Uterus (tissue), 4 donors: ENCODE data around the gene GLIS1. TPM values are rescaled to one million over a fixed set of nuclear protein-coding genes. Genes with fewer than 3 reads are reported as not detected.

ENCODE experiments used
- DNase-seq, 2 donors: peaks; one replicate each; pipeline ENCODE4 v3.0.0-alpha.2; 2019 to 2020
- H3K27ac ChIP-seq, 2 donors: fragments of 200-600 bp; sonication (generic); 1 replicate in 1 of 2; 2 replicates in 1 of 2; pipeline ENCODE4 v1.5.1; 2016 to 2018
- H3K27me3 ChIP-seq, 2 donors: fragments of 200-600 bp; sonication (generic); one replicate each; pipeline ENCODE4 v1.5.1; 2018 to 2019; ENCODE audit warnings: control low read depth in 1 of 2
- H3K36me3 ChIP-seq, 2 donors: fragments of 200-600 bp; sonication (generic); one replicate each; pipeline ENCODE4 v1.5.1; 2019; ENCODE audit warnings: control low read depth in 1 of 2
- H3K4me1 ChIP-seq, 2 donors: fragments of 200-600 bp; sonication (generic); one replicate each; pipeline ENCODE4 v1.5.1; 2018 to 2019; ENCODE audit warnings: control low read depth in 1 of 2
- H3K4me3 ChIP-seq, 2 donors: fragments of 200-600 bp; sonication (generic); 1 replicate in 1 of 2; 2 replicates in 1 of 2; pipeline ENCODE4 v1.5.1; 2018 to 2019; ENCODE audit warnings: mild to moderate bottlenecking in 1 of 2
- H3K9me3 ChIP-seq, 2 donors: fragments of 200-600 bp; sonication (generic); one replicate each; pipeline ENCODE4 v1.5.1; 2019; ENCODE audit warnings: control low read depth in 1 of 2
- POLR2A ChIP-seq, 2 donors: fragments of 450-650 bp; IDR thresholded peaks; one replicate each; pipeline ENCODE4 v1.6.1; 2016; ENCODE audit warnings: antibody characterized with exemption in 2 of 2, mild to moderate bottlenecking in 1 of 2, moderate library complexity in 1 of 2
- intact Hi-C: fragments of 100-400 bp; cut with DNase I; formaldehyde crosslinking; loops from one replicate; pipeline ENCODE4 v1.15.1; 2023; ENCODE audit warnings: low total_unique reads
- total RNA-seq, 4 donors: library from RNA; depleted of rRNA in 3 of 4; stranded (reverse); fragments of >200 nt in 3 of 4; gene quantifications; one replicate each; pipeline versions ENCODE4 v1.1.0 to v1.2.4, GENCODE V29; 2014 to 2023
- TF ChIP-seq, protein P1 (sequence below), 4 experiments: fragments of 200-600 bp in 2 of 4; fragments of 450-650 bp in 2 of 4; sonication (generic) in 2 of 4; IDR thresholded peaks; one replicate each; pipeline ENCODE4 v1.5.1; 2016 to 2019; ENCODE audit warnings: antibody characterized with exemption in 4 of 4, mild to moderate bottlenecking in 2 of 4, moderate library complexity in 1 of 4
- donor health status: DM: yes; HTN: yes; CAD: no.

The GLIS1 gene
- total RNA-seq, 4 donors from 2014 or later, result 0.21 to 1.0 TPM; not detected in 2

DNA sequence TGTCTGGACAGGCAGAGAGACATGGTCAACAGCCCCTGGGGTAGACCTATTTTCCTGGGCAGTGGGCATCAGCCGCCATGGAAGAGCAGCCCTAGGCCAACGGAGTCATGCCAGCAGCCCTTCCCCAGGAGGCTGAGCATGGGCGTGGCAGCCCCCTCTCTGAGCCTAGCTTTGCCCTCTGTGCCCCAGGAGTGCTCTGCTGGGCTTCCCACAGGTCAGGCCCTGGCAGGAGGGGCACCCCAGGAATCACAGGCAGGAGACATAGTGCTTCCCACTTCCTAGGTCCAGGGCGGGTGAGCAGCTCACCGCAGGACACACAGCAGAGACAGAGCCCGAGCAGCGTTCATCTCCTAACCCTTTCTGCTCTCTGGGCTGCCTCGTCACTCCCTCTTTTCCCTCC lies 132.8 kb downstream of the GLIS1 start:
- Histone ChIP-seq H3K4me3 (no peak overlapping the region), H3K9me3 (peaks cover 0 to 10% of the 10 kb centered on the region in 2 donors), H3K4me1 (no peaks in the 10 kb centered on the region), H3K27ac (no peak overlapping the region), H3K36me3 (no peaks in the 10 kb centered on the region), H3K27me3 (no peaks in the 10 kb centered on the region)
- intact Hi-C loops, result no loop called here
- no peak for TF ChIP-seq POLR2A (IDR thresholded peaks at IDR 0.05)
- DNase-seq, result no peak

DNA sequence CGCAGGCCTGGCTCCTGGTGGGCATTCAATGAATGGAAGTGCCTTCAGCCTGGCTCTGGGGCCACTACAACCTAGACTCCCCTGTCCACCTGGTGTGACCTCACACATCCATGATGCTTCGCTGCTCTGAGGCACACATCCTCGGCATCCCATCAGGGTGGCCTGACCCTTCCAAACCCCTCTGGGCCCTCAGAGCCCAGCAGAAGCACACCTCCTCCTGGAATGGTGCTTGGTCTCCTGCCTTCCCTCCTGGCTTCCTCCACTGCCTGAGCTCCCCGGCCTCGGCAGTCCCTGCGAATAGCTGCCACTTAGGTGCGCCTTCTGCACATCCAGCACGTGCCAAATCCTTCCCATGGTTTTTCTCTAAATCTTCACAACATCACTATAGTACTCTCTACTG lies 133.8 kb downstream of the GLIS1 start:
- TF ChIP-seq, protein P1, sequence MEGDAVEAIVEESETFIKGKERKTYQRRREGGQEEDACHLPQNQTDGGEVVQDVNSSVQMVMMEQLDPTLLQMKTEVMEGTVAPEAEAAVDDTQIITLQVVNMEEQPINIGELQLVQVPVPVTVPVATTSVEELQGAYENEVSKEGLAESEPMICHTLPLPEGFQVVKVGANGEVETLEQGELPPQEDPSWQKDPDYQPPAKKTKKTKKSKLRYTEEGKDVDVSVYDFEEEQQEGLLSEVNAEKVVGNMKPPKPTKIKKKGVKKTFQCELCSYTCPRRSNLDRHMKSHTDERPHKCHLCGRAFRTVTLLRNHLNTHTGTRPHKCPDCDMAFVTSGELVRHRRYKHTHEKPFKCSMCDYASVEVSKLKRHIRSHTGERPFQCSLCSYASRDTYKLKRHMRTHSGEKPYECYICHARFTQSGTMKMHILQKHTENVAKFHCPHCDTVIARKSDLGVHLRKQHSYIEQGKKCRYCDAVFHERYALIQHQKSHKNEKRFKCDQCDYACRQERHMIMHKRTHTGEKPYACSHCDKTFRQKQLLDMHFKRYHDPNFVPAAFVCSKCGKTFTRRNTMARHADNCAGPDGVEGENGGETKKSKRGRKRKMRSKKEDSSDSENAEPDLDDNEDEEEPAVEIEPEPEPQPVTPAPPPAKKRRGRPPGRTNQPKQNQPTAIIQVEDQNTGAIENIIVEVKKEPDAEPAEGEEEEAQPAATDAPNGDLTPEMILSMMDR (IDR thresholded peaks at IDR 0.05), result no peak
- TF ChIP-seq POLR2A (IDR thresholded peaks at IDR 0.05), result no peak
- no peak for DNase-seq
- no peaks in the 10 kb centered on the region for H3K36me3 ChIP-seq
- H3K27ac ChIP-seq, result no peak overlapping the region
- intact Hi-C loops, result no loop called here
- no peaks in the 10 kb centered on the region for H3K27me3 ChIP-seq
- peaks cover 0 to under 1% of the 10 kb centered on the region in 2 donors for H3K9me3 ChIP-seq
- no peaks in the 10 kb centered on the region for H3K4me1 ChIP-seq
- no peak overlapping the region for H3K4me3 ChIP-seq

DNA sequence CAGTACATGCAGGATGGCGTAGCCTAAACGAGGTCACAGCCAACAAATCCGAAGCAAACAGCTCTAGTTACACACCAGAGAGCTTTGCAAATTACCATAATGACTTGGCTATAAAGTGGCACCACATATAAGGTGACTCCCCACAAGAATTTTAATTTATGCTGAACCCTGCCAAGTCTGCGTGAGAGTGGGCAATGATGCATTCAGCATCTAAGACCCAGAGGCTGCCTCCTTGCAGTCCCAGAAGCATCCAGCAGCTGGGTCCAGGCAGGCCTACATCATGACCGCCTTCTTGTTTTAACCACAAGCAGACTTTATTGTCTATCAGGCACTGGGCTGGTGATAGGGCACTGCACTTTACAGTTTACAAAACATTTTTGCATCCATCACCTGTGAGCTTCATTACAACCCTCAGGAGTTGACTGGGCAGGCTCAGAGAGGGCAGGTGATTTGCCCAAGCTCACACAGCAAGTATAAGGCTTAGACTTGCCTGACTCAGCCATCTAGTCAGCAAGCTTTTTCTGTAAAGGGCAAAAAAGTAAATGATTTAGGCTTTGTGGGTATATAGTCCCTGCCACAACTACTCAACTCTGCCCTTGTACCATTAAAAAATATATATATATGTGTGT lies 134.6 kb downstream of the GLIS1 start:
- H3K27ac ChIP-seq, result no peak overlapping the region
- TF ChIP-seq, protein P1 (IDR thresholded peaks at IDR 0.05), result no peak
- TF ChIP-seq POLR2A (IDR thresholded peaks at IDR 0.05), result no peak
- H3K9me3 ChIP-seq, result no peaks in the 10 kb centered on the region
- no peak overlapping the region for H3K4me3 ChIP-seq
- H3K36me3 ChIP-seq, result no peaks in the 10 kb centered on the region
- H3K27me3 ChIP-seq, result no peaks in the 10 kb centered on the region
- H3K4me1 ChIP-seq, result no peaks in the 10 kb centered on the region
- no peak for DNase-seq
- intact Hi-C loops, result no loop called here

DNA sequence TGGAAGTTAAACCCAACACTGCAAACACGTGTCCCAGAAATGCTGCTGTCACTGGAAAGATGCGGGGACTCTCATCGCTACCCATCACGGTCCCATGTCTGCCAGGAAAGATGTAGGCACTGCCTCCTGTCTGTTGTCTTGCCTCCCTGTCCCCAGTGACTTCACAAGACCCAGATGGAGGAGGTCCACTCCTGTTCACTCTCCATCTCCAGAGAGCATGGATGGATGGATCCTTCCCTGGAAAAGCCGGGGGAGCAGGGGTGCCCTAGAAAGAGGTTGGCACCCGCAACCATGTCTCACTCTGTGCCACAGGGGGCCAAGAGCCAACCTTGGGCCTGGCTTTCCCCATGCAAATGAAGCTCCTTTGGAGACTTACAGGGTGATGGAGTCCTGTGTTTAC lies 135.5 kb downstream of the GLIS1 start:
- no peak for DNase-seq
- Histone ChIP-seq H3K27ac (no peak overlapping the region), H3K27me3 (no peaks in the 10 kb centered on the region), H3K9me3 (no peaks in the 10 kb centered on the region), H3K36me3 (no peaks in the 10 kb centered on the region), H3K4me3 (no peak overlapping the region), H3K4me1 (no peaks in the 10 kb centered on the region)
- TF ChIP-seq, protein P1 (IDR thresholded peaks at IDR 0.05), result no peak
- TF ChIP-seq POLR2A (IDR thresholded peaks at IDR 0.05), result no peak
- intact Hi-C loops, result no loop called here

DNA sequence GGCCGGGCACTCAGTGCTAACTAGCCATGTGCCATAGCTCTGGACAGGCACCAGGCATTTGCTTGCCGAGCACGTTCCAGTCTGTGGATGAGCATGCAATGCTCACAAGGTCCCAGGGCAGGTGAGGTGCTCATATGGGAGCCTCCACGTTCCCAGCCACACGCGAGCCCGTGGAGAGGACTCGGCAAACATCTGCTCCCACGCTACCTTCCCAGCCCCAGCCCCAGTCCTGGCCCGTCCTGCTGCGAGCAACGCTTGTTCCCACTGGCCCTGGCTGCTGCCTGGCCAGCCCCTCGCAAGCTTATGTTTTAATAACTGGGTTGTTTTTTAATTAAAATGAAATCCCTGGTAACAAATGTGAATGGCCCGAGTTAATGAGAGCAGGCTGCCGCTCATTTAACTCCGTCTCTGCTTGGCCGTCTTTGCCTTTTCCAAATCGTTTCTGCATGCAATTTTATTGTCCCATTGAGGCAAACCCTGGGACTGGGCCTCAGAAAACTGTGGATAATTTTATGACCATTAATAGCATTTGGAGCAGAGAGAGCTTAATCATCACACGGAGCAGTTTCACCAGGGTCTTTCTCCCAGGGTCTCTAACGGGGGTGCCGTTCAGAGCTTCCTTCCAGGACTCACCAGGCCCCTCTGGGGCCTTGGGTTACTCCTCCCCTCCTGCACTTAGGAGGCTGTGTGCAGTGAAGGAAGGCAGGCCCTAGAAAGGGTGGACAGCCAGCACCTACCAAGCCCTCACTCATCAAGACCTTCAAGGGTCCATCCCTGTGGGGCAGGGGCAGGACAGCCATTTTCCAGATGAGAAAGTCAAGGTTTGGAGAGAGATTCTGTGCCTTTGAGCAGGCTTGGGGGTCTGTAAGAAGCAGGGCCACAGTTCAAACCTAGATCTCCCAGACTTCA lies 136.8 kb downstream of the GLIS1 start:
- no peaks in the 10 kb centered on the region for H3K36me3 ChIP-seq
- no peaks in the 10 kb centered on the region for H3K9me3 ChIP-seq
- no peak overlapping the region for H3K27ac ChIP-seq
- DNase-seq, result no peak
- no peaks in the 10 kb centered on the region for H3K4me1 ChIP-seq
- intact Hi-C loops, result no loop called here
- TF ChIP-seq, protein P1 (IDR thresholded peaks at IDR 0.05), result no peak
- no peak for TF ChIP-seq POLR2A (IDR thresholded peaks at IDR 0.05)
- no peaks in the 10 kb centered on the region for H3K27me3 ChIP-seq
- H3K4me3 ChIP-seq, result no peak overlapping the region
